Lung (tissue), 12 donors: ENCODE results near the gene SLC16A2. TPM values are rescaled to one million over a fixed set of nuclear protein-coding genes. Genes with fewer than 3 reads are reported as not detected.

Experiments used
- ATAC-seq: fragments of 200-7000 bp; cut with Tn5 transposase; one replicate; pipeline ENCODE4 v1.9.1; 2020; ENCODE audit warnings: moderate number of reproducible peaks; ENCODE audit not compliant: insufficient read depth, low FRiP score
- DNase-seq, 3 donors: peaks; one replicate each; pipeline ENCODE4 v3.0.0-alpha.2; 2013 to 2017
- H3K27ac ChIP-seq, 2 donors: one replicate each; pipeline ENCODE4 v1.5.1; 2013; ENCODE audit warnings: mild to moderate bottlenecking in 2 of 2, moderate library complexity in 2 of 2, control low read depth in 1 of 2, inconsistent platforms in 1 of 2, low read depth in 1 of 2, low read length in 1 of 2
- H3K27me3 ChIP-seq, 3 donors: one replicate each; pipeline ENCODE4 v1.5.1; 2013; ENCODE audit warnings: low read length in 2 of 3; ENCODE audit not compliant: control insufficient read depth in 3 of 3, insufficient read depth in 3 of 3
- H3K36me3 ChIP-seq, 4 donors: one replicate each; pipeline ENCODE4 v1.5.1; 2013; ENCODE audit warnings: low read length in 4 of 4, mild to moderate bottlenecking in 1 of 4, moderate library complexity in 1 of 4; ENCODE audit not compliant: control insufficient read depth in 4 of 4, insufficient read depth in 4 of 4
- H3K4me1 ChIP-seq, 5 donors: one replicate each; pipeline ENCODE4 v1.5.1; 2013; ENCODE audit warnings: low read length in 5 of 5, mild to moderate bottlenecking in 2 of 5, moderate library complexity in 1 of 5; ENCODE audit not compliant: control insufficient read depth in 5 of 5, insufficient read depth in 5 of 5
- H3K4me3 ChIP-seq: one replicate; pipeline ENCODE4 v1.5.1; 2013; ENCODE audit warnings: mild to moderate bottlenecking, control low read depth, moderate library complexity
- H3K9ac ChIP-seq, 2 donors: one replicate each; pipeline ENCODE4 v1.5.1; 2013; ENCODE audit warnings: low read length in 2 of 2, control low read depth in 1 of 2; ENCODE audit not compliant: insufficient read depth in 1 of 2
- H3K9me3 ChIP-seq, 4 donors: one replicate each; pipeline ENCODE4 v1.5.1; 2013; ENCODE audit warnings: low read length in 3 of 4, mild to moderate bottlenecking in 1 of 4, moderate library complexity in 1 of 4; ENCODE audit not compliant: control insufficient read depth in 4 of 4, insufficient read depth in 3 of 4
- CTCF ChIP-seq: IDR thresholded peaks from 2 replicates; pipeline ENCODE4 v1.5.1; 2012; ENCODE audit warnings: mild to moderate bottlenecking; ENCODE audit errors: control extremely low read depth, extremely low read depth
- WGBS, 2 donors: extraction: QIAGEN DNeasy Blood & Tissue Kit; methylation state at CpG; one replicate each; pipeline ENCODE4 v1.1.7; 2013; 5-methylcytosine and 5-hydroxymethylcytosine counted together
- polyA plus RNA-seq, 2 donors: library from polyadenylated mRNA; stranded (reverse); fragments of 200-250 nt; gene quantifications; one replicate each; pipeline ENCODE4 v1.2.1, GENCODE V29; 2013
- total RNA-seq, 2 donors: library from RNA; depleted of rRNA in 1 of 2; stranded (reverse); fragments of >200 nt in 1 of 2; gene quantifications; one replicate each; pipeline ENCODE4 v1.2.1, GENCODE V29; 2014 to 2021
- donor health status: control.
- donor health status: control.
- donor health status: Bipolar disorder and iron deficiency.
- donor health status: healthy.
- donor health status: DM: yes; HTN: yes; CAD: no.

The SLC16A2 gene
- total and polyA plus RNA-seq, 4 donors, result 2.1 to 13.4 (median 8.3) TPM

- H3K4me1 ChIP-seq, result no peaks in the 10 kb centered on the region
- ATAC-seq (no peak), DNase-seq (no peak)
- H3K4me3 ChIP-seq, result no peak overlapping the region
- H3K9me3 ChIP-seq, result peaks cover 0 to 13% (median 0%) of the 10 kb centered on the region in 4 donors
- H3K36me3 ChIP-seq, result no peaks in the 10 kb centered on the region
- H3K9ac ChIP-seq, result no peak overlapping the region
- peaks cover 0 to 3% (median 2%) of the 10 kb centered on the region in 3 donors for H3K27me3 ChIP-seq
- WGBS, 2 donors, result 78 to 93% methylated on average over 1 of the region's 1 CpG
- H3K27ac ChIP-seq, result no peak overlapping the region
- TF ChIP-seq CTCF, result no peak
Observed at GRCh38 chrX:74546984-74547383, 125.7 kb downstream of the SLC16A2 start.

DNA sequence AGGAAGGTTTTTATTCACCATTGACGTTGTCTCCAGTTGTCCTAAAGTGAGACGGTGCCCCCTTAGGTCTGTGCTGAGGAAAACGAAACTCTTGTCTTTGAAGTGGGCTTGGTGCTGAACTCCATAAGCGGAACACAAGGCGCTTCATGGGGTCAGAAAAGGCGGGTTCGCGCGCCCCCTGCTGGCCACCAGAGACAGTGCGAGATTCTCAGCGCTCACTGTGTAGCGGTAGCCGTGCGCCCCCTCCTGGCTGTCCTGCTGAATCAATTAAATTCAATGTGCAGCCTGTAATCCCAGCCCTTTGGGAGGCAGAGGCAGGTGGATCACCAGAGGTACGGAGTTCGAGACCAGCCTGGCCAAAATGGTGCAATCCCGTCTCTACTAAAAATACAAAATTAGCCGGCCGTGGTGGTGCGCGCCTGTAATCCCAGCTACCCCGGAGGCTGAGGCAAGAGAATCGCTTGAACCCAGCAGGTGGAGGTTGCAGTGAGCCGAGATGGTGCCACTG lies 129.1 kb downstream of the SLC16A2 start:
- no peaks in the 10 kb centered on the region for H3K4me1 ChIP-seq
- peak; percentile 84 to 86 (median 85) for DNase-seq
- peaks cover 0 to 13% (median 0%) of the 10 kb centered on the region in 4 donors for H3K9me3 ChIP-seq
- no peaks in the 10 kb centered on the region for H3K36me3 ChIP-seq
- peak; percentile 92 for ATAC-seq
- peak; percentile 99 for TF ChIP-seq CTCF
- no peak overlapping the region for H3K9ac ChIP-seq
- H3K27me3 ChIP-seq, result no peaks in the 10 kb centered on the region
- WGBS, 2 donors, result 12 to 20% methylated on average over 24 of the region's 24 CpGs
- H3K27ac ChIP-seq, result no peak overlapping the region
- no peak overlapping the region for H3K4me3 ChIP-seq

- no peaks in the 10 kb centered on the region for H3K36me3 ChIP-seq
- no peak for DNase-seq
- no peaks in the 10 kb centered on the region for H3K4me1 ChIP-seq
- WGBS, 2 donors, result 47 to 67% methylated on average over 2 of the region's 2 CpGs
- no peak for TF ChIP-seq CTCF
- ATAC-seq, result no peak
- no peaks in the 10 kb centered on the region for H3K27me3 ChIP-seq
- H3K9ac ChIP-seq, result no peak overlapping the region
- H3K9me3 ChIP-seq, result peaks cover 0 to 3% (median 0%) of the 10 kb centered on the region in 4 donors
- H3K4me3 ChIP-seq, result no peak overlapping the region
- no peak overlapping the region for H3K27ac ChIP-seq
Observed at GRCh38 chrX:74551934-74552333, 130.6 kb downstream of the SLC16A2 start.

GRCh38 chrX:74557378-74557777 lies 136.1 kb downstream of the SLC16A2 start:
- H3K36me3 ChIP-seq, result no peaks in the 10 kb centered on the region
- H3K4me3 ChIP-seq, result no peak overlapping the region
- no peaks in the 10 kb centered on the region for H3K4me1 ChIP-seq
- 64 to 100% methylated on average over 2 of the region's 2 CpGs for WGBS, 2 donors
- ATAC-seq (no peak), DNase-seq (no peak)
- no peak overlapping the region for H3K27ac ChIP-seq
- H3K9me3 ChIP-seq, result no peaks in the 10 kb centered on the region
- no peaks in the 10 kb centered on the region for H3K27me3 ChIP-seq
- no peak for TF ChIP-seq CTCF
- no peak overlapping the region for H3K9ac ChIP-seq
